HepG2 (cell line): Measurements from ENCODE around the gene GBE1. TPM values are rescaled to one million over a fixed set of nuclear protein-coding genes. Genes with fewer than 3 reads are reported as not detected.

Experiments
- polyA plus RNA-seq, 8 experiments: library from polyadenylated mRNA; depleted of rRNA in 3 of 8; stranded (reverse) in 7 of 8; unstranded in 1 of 8; fragments of >200 nt; fragmentation: Illumina TruSeq in 4 of 8; extraction: Trizol in 4 of 8; gene quantifications; 2 replicates each; pipeline versions ENCODE4 v1.2.1 to v1.2.3, GENCODE V29; 2011 to 2016; ENCODE audit warnings: low read depth in 4 of 8, missing spikeins in 1 of 8, mixed read lengths in 1 of 8; ENCODE audit not compliant: insufficient read depth in 1 of 8
- small RNA-seq, 3 experiments: library from RNA; depleted of rRNA; stranded (forward); fragments of <200 nt; gene quantifications; one replicate each; pipeline ENCODE3, GENCODE V24; 2012; ENCODE audit warnings: low read depth in 2 of 3, low replicate concordance in 1 of 3; ENCODE audit not compliant: insufficient read length in 3 of 3, insufficient read depth in 2 of 3
- total RNA-seq, 5 experiments: library from RNA; depleted of rRNA; stranded (reverse); fragments of >200 nt; fragmentation: Illumina TruSeq; extraction: Trizol; gene quantifications; 2 replicates each; pipeline ENCODE4 v1.2.3, GENCODE V29; 2016; ENCODE audit warnings: low read depth in 1 of 5

GBE1 gene
- total and polyA plus RNA-seq, 2 of the 13 experiments (the other 11 are each of a cell fraction or from before 2014, with no cell fraction given), result 22.9 to 36.1 TPM

Small RNA genes within 50 kb of the gene (small RNA-seq; reads per million reads assigned to genes)
- gene AC017015.1, result 0 reads per million in 3 experiments
- gene RNU2-28P, result 0 reads per million in 3 experiments
